OCI-LY7 (cell line): ENCODE results near the gene PIM2. TPM values are rescaled to one million over a fixed set of nuclear protein-coding genes. Genes with fewer than 3 reads are reported as not detected.

Source experiments
- BruUV-seq: library from RNA; stranded (reverse); fragments of 400-500 nt; replicated peaks from 2 replicates; lab custom pipeline; 2021; lab: Mats Ljungman, UMichigan
- CTCF ChIA-PET: fragments of 300-600 bp; sonication (Branson Sonifier 250); formaldehyde crosslinking; loops from one replicate; lab custom pipeline; 2022; ENCODE audit warnings: antibody characterized with exemption; ENCODE audit not compliant: unreplicated experiment; lab: Charles Lee
- POLR2A ChIA-PET: fragments of 300-600 bp; sonication (Branson Sonifier 250); formaldehyde crosslinking; loops from one replicate; lab custom pipeline; 2022; ENCODE audit warnings: antibody characterized with exemption; lab: Charles Lee
- DNase-seq: peaks from one replicate; pipeline ENCODE4 v3.0.0-alpha.2; 2015; ENCODE audit warnings: low spot score
- H2AFZ ChIP-seq: fragments of 200-600 bp; sonication (generic), shearing (Covaris generic); 2 replicates; pipeline ENCODE4 v1.6.1; 2014; ENCODE audit warnings: mild to moderate bottlenecking, antibody characterized with exemption, low read length, moderate library complexity
- H3K27ac ChIP-seq: fragments of 200-600 bp; sonication (generic); 2 replicates; pipeline ENCODE4 v1.5.1; 2014; ENCODE audit warnings: mixed run types, low read depth, mild to moderate bottlenecking, moderate library complexity, low read length, inconsistent platforms; ENCODE audit not compliant: poor library complexity, severe bottlenecking
- H3K36me3 ChIP-seq: fragments of 200-600 bp; sonication (generic); 2 replicates; pipeline ENCODE4 v1.6.1; 2014; ENCODE audit warnings: mild to moderate bottlenecking, antibody characterized with exemption, low read length, moderate library complexity, mixed read lengths; ENCODE audit not compliant: insufficient read depth
- H3K4me1 ChIP-seq: fragments of 200-600 bp; sonication (generic); 2 replicates; pipeline ENCODE4 v1.5.1; 2014; ENCODE audit warnings: mild to moderate bottlenecking, low read length; ENCODE audit not compliant: insufficient read depth, poor library complexity, severe bottlenecking
- H3K4me2 ChIP-seq: fragments of 200-600 bp; sonication (generic); 2 replicates; pipeline ENCODE4 v1.6.1; 2014; ENCODE audit warnings: mild to moderate bottlenecking, low read length
- H3K4me3 ChIP-seq: fragments of 200-600 bp; sonication (generic); 2 replicates; pipeline ENCODE4 v1.5.1; 2014; ENCODE audit warnings: mild to moderate bottlenecking, low read depth, low read length; ENCODE audit not compliant: poor library complexity, severe bottlenecking
- H3K79me2 ChIP-seq: fragments of 200-600 bp; sonication (generic); 2 replicates; pipeline ENCODE4 v1.6.1; 2016; ENCODE audit warnings: low read depth, mild to moderate bottlenecking, low read length, moderate library complexity, mixed read lengths; ENCODE audit not compliant: insufficient read depth
- H3K9me2 ChIP-seq: fragments of 200-600 bp; sonication (generic); 2 replicates; pipeline ENCODE4 v1.6.1; 2016; ENCODE audit warnings: mild to moderate bottlenecking, low read length, mixed read lengths; ENCODE audit not compliant: insufficient read depth
- H3K9me3 ChIP-seq: fragments of 200-600 bp; sonication (generic); 2 replicates; pipeline ENCODE4 v1.6.1; 2014; ENCODE audit warnings: mild to moderate bottlenecking, mixed run types, low read length, mixed read lengths
- H4K20me1 ChIP-seq: fragments of 200-600 bp; sonication (generic); 2 replicates; pipeline ENCODE4 v1.6.1; 2014; ENCODE audit warnings: mild to moderate bottlenecking, antibody characterized with exemption, low read length, moderate library complexity, mixed read lengths; ENCODE audit not compliant: insufficient read depth
- EZH2phosphoT487 ChIP-seq: fragments of 200-600 bp; sonication (generic); IDR thresholded peaks from 2 replicates; pipeline ENCODE4 v1.6.1; 2018; ENCODE audit warnings: low read depth, borderline replicate concordance, mild to moderate bottlenecking, mixed run types, antibody characterized with exemption, low read length, moderate library complexity, mixed read lengths
- intact Hi-C: fragments of 100-400 bp; cut with micrococcal nuclease; formaldehyde crosslinking; loops from one replicate; pipeline ENCODE4 v1.10.0; 2022; ENCODE audit not compliant: unreplicated experiment
- total RNA-seq, 2 experiments: library from RNA; depleted of rRNA in 1 of 2; stranded (reverse); fragments of >200 nt in 1 of 2; shearing (Covaris generic) in 1 of 2; gene quantifications; 2 replicates each; pipeline ENCODE4 v1.2.3, GENCODE V29; 2014 to 2022
- TF ChIP-seq, protein P1 (sequence below): fragments of 200-600 bp; sonication (generic); conservative IDR thresholded peaks from 2 replicates; pipeline ENCODE4 v1.5.1; 2014; ENCODE audit warnings: mild to moderate bottlenecking, antibody characterized with exemption, low read length, moderate library complexity, mixed read lengths

The PIM2 gene
- total RNA-seq, 2 experiments from 2014 or later = 60.3 to 148 TPM

DNA sequence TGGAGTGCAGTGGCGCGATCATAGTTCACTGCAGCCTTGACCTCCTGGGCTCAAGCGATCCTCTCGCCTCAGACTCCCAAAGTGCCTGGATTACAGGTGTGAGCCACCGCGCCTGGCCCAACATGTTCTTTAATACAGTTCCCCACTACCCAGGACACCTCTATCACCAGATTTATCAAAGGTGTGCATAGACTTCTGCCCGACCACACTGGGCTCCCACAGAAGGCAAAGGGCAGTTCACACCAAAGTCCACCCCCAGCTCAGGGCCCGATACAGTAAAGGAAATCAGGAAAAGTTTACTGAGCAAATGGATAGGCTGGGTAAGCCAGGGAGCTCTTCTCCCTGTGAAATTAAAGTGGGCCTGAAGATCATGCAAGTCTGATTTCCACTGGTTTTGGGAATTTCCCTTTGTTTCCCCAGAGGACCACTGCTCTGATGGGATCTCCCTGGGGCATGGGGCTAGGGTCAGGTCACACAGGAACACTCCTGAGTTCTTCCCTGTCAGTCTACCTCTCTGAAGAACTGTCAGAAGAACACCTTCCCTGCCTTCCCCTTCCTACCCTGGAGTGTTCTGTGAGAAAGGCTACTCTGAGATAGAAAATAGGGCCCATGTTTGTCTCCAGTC, 17.7 kb upstream of the PIM2 start:
- Histone ChIP-seq H3K79me2 (peaks cover 35% of the 10 kb centered on the region; the same call in 1 of the 2 replicates), H3K27ac (peak overlapping the region; percentile 100), H3K9me2 (no peaks in the 10 kb centered on the region), H3K36me3 (peaks cover 62% of the 10 kb centered on the region), H3K4me3 (peak overlapping the region; percentile 60), H2AFZ (no peak overlapping the region), H3K4me1 (peaks cover 82% of the 10 kb centered on the region), H3K4me2 (peak overlapping the region; percentile 88), H4K20me1 (no peaks in the 10 kb centered on the region), H3K9me3 (no peaks in the 10 kb centered on the region)
- POLR2A ChIA-PET = interaction anchor here (1.0 to 1.7 kb wide), 3 partner anchors 22 to 38 kb away, joined by 3 to 5 read pairs (median 3); no protein-coding TSS in a partner anchor
- TF ChIP-seq, protein P1, sequence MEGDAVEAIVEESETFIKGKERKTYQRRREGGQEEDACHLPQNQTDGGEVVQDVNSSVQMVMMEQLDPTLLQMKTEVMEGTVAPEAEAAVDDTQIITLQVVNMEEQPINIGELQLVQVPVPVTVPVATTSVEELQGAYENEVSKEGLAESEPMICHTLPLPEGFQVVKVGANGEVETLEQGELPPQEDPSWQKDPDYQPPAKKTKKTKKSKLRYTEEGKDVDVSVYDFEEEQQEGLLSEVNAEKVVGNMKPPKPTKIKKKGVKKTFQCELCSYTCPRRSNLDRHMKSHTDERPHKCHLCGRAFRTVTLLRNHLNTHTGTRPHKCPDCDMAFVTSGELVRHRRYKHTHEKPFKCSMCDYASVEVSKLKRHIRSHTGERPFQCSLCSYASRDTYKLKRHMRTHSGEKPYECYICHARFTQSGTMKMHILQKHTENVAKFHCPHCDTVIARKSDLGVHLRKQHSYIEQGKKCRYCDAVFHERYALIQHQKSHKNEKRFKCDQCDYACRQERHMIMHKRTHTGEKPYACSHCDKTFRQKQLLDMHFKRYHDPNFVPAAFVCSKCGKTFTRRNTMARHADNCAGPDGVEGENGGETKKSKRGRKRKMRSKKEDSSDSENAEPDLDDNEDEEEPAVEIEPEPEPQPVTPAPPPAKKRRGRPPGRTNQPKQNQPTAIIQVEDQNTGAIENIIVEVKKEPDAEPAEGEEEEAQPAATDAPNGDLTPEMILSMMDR = no peak
- no peak for TF ChIP-seq EZH2phosphoT487
- intact Hi-C loops = loop anchor here (1.0 to 5.0 kb wide), 3 partner anchors 19 to 259 kb away; partner anchors contain the start of genes PQBP1 and TIMM17B
- BruUV-seq = no TSS peak
- no peak for DNase-seq
- CTCF ChIA-PET = no interaction called here

DNA sequence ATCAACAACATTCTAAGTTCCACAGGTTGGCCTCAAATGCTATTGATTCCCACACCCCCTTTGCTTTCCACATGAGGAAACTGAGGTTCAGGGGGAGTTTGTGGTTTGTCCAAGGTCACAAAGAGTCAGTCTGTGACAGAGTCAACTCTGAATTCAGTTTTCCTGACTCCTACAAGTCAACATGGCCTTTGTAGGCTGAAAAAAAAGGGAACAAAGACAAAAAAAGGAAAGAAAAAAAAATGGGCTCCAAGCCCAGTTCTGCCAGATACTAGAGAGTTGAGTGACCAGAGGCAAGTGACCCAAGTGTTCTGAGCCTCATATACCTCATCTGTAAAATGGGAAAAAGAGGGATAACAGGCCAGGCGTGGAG, 16.5 kb upstream of the PIM2 start:
- intact Hi-C loops = loop anchor here (5.0 kb wide), 2 partner anchors 38 to 258 kb away; partner anchors contain the start of genes PQBP1 and TIMM17B
- no TSS peak for BruUV-seq
- ChIA-PET CTCF (no interaction called here), POLR2A (no interaction called here)
- peaks cover 69% of the 10 kb centered on the region for H3K4me1 ChIP-seq
- no peak overlapping the region for H3K4me3 ChIP-seq
- no peaks in the 10 kb centered on the region for H3K9me3 ChIP-seq
- H3K4me2 ChIP-seq = 0 out of 2 replicates have a peak overlapping the region, but pooled peaks have one; percentile 13
- TF ChIP-seq, protein P1 = no peak
- no peak for TF ChIP-seq EZH2phosphoT487
- H3K27ac ChIP-seq = peak overlapping the region; percentile 75
- no peaks in the 10 kb centered on the region for H4K20me1 ChIP-seq
- H3K9me2 ChIP-seq = no peaks in the 10 kb centered on the region
- no peak overlapping the region for H2AFZ ChIP-seq
- H3K36me3 ChIP-seq = peaks cover 63% of the 10 kb centered on the region
- peaks cover 23% of the 10 kb centered on the region; the same call in 1 of the 2 replicates for H3K79me2 ChIP-seq
- DNase-seq = no peak
